ENCODE data around the gene OR8H2.
"Not testable (repeated sequence)": the region's sequence is repeated elsewhere in the genome, so short reads cannot be mapped to it uniquely, and the experiment has no call there.

OR8H2 gene

GRCh38 chr11:56103210-56103737 lies at the start of gene OR8H2:
OR8H2 (plus strand) TSS chr11:56103687; CDS start chr11:56105043, 1,356 bp downstream.
- no peak for DNase-seq

- not testable (repeated sequence) for DNase-seq
Observed at GRCh38 chr11:56056366-56056765, 47.1 kb upstream of the OR8H2 start.

- DNase-seq, result not testable (repeated sequence)
Observed at GRCh38 chr11:56057661-56058237, 45.7 kb upstream of the OR8H2 start.

GRCh38 chr11:56058260-56058780 lies 45.2 kb upstream of the OR8H2 start:
- DNase-seq, result not testable (repeated sequence)

- no peak for DNase-seq
Observed at GRCh38 chr11:56066980-56067379, 36.5 kb upstream of the OR8H2 start.

- no peak for DNase-seq
Observed at GRCh38 chr11:56089697-56090096, 13.8 kb upstream of the OR8H2 start.

- no peak for DNase-seq
Observed at GRCh38 chr11:56093008-56093407, 10.5 kb upstream of the OR8H2 start, which contains the start of gene OR8I2. OR8I2 (plus strand) TSS chr11:56093308; CDS start chr11:56093308, 0 bp downstream.

GRCh38 chr11:56122073-56122472 lies 18.6 kb downstream of the OR8H2 start, which contains the start of gene OR8H3:
OR8H3 (plus strand) TSS chr11:56122373; CDS start chr11:56122373, 0 bp downstream.
- no peak for DNase-seq

- DNase-seq, result no peak
Observed at GRCh38 chr11:56140151-56140661, 36.7 kb downstream of the OR8H2 start, which contains the start of gene OR8J3. OR8J3 (minus strand) TSS chr11:56140201; CDS start chr11:56137718, 2,483 bp downstream.

GRCh38 chr11:56143681-56144080 lies 40.2 kb downstream of the OR8H2 start:
- DNase-seq, result not testable (repeated sequence)

- no peak for DNase-seq
Observed at GRCh38 chr11:56151376-56151775, 47.9 kb downstream of the OR8H2 start.

- no peak for DNase-seq
Observed at GRCh38 chr11:56152333-56152732, 48.8 kb downstream of the OR8H2 start.

Data from CD4-positive, alpha-beta T cell treated with Interleukin-6 for 4 hours (primary cell).